Skeletal muscle tissue (tissue), 4 donors: ENCODE results near the gene ARAP2. TPM values are rescaled to one million over a fixed set of nuclear protein-coding genes. Genes with fewer than 3 reads are reported as not detected.
"Not testable (repeated sequence)": the region's sequence is repeated elsewhere in the genome, so short reads cannot be mapped to it uniquely, and the experiment has no call there.

ENCODE experiments used
- H3K27ac ChIP-seq: one replicate; pipeline ENCODE4 v1.7.0; 2013; ENCODE audit warnings: mild to moderate bottlenecking, low read depth, low read length, inconsistent platforms
- H3K27me3 ChIP-seq, 3 donors: one replicate each; pipeline ENCODE4 v1.7.0; 2013; ENCODE audit warnings: low read length in 3 of 3; ENCODE audit not compliant: control insufficient read depth in 3 of 3, insufficient read depth in 3 of 3
- H3K36me3 ChIP-seq, 3 donors: one replicate each; pipeline ENCODE4 v1.7.0; 2013; ENCODE audit warnings: low read length in 3 of 3; ENCODE audit not compliant: control insufficient read depth in 3 of 3, insufficient read depth in 3 of 3
- H3K4me1 ChIP-seq, 3 donors: one replicate each; pipeline ENCODE4 v1.7.0; 2013; ENCODE audit warnings: low read length in 3 of 3, mild to moderate bottlenecking in 3 of 3; ENCODE audit not compliant: control insufficient read depth in 3 of 3, insufficient read depth in 3 of 3
- H3K4me3 ChIP-seq, 3 donors: one replicate each; pipeline ENCODE4 v1.7.0; 2013; ENCODE audit warnings: low read length in 3 of 3
- H3K9ac ChIP-seq, 3 donors: one replicate each; pipeline ENCODE4 v1.7.0; 2013; ENCODE audit warnings: low read length in 3 of 3, mild to moderate bottlenecking in 3 of 3, moderate library complexity in 2 of 3, low read depth in 1 of 3
- H3K9me3 ChIP-seq, 3 donors: one replicate each; pipeline ENCODE4 v1.7.0; 2013; ENCODE audit warnings: low read length in 3 of 3; ENCODE audit not compliant: control insufficient read depth in 3 of 3
- total RNA-seq: library from RNA; depleted of rRNA; stranded (reverse); fragments of >200 nt; gene quantifications from one replicate; pipeline ENCODE4 v1.2.3, GENCODE V29; 2014
- donor health status: Osteomylitis.

ARAP2 gene
- total RNA-seq, 1 donor from 2014 or later: 2.6 TPM

DNA sequence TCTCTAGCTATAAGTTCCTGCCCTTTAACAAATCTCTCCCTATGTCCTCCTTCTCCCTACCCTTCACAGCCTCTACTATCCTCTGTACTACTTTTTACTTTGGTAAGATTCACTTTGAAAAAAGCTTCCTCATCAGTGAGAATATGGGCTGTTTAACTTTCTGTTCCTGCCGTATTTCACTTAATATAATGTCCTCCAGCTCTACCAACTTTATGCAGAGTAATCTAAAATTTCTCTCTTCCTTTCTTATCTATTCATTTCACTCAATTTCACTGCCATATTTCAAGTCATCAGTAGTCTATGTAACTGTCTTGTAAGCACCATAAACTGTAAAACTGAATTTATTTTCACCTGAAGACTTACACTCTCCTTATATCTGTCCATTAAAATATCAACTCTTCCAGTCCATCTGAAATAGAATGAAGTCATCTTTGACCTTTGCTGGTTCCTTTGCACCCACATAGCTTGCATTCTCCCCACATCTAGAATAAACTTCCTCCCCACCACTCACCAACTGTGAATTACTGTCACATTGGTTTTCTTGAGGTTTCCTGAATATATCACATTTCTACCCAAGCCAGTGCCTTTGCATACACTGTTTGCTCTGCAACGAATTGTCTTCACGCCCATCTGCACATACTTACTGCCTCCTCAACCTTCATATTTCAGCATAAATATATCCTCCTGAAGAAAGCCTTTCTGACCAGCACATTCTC, 54.6 kb downstream of the ARAP2 start:
- no peaks in the 10 kb centered on the region for H3K9me3 ChIP-seq
- H3K4me3 ChIP-seq: no peak overlapping the region
- no peak overlapping the region for H3K9ac ChIP-seq
- H3K27ac ChIP-seq: no peak overlapping the region
- no peaks in the 10 kb centered on the region for H3K36me3 ChIP-seq
- H3K27me3 ChIP-seq: no peaks in the 10 kb centered on the region
- no peaks in the 10 kb centered on the region for H3K4me1 ChIP-seq

DNA sequence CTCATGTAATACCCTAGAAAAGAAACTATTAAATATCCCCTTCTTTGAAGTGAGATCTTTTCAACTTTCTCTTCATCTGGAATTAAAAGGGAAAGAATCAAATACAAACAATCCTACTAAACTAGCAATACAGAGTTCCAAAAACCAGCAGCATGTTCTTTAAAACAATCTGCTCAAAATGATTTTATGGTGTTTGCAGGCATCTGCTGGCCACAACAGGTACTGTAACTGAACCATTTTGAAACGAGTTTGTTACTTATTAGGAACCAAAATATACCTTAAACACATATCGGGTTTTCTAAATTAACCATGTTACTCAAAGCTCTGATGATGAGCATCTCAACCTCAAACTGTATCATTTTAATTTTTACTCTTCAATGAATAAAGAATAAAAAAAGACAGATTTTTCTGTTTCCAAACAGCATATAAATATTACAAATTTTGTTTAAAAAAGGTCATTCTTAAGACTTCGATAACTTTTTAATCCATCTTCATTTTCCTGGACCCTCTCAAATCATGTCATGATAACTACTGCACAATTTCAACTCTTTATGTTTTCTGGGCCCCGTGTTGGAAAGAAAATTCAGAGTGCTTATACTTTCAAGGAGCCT, 56.5 kb downstream of the ARAP2 start:
- H3K4me1 ChIP-seq: no peaks in the 10 kb centered on the region
- no peak overlapping the region for H3K27ac ChIP-seq
- H3K36me3 ChIP-seq: no peaks in the 10 kb centered on the region
- no peaks in the 10 kb centered on the region for H3K27me3 ChIP-seq
- H3K9me3 ChIP-seq: no peaks in the 10 kb centered on the region
- H3K9ac ChIP-seq: no peak overlapping the region
- no peak overlapping the region for H3K4me3 ChIP-seq

DNA sequence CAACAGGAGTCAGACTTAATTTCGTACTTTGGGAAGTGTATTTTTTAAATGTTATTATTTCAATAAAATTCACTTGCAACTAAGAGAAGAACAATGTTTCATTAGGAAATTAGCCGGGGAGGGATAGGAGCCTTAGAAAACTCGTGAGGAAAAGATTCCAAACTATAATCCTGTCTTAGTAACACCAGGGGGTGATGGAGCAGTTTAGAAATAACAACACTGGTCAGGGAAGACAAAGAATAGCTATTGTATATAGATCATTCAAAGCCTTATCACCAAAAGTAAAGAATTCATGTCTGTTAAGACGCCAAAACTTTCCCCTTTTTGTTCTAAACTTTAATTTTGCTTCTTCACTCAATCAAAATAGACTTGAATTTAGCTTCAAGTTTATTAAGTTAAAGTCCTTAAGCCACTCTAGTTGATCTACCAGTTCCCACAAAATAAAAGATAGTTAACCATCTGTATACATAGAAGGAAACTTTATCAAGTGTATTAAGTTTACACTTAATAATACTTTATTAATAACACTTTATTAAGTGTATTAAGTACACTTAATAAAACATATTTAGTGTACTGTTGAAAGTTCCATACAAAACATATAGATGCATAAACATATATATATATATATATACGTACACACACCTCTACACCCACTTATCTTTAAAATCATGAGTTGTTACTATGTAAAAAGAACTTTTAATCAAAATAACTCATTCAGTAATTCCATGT, 60.5 kb downstream of the ARAP2 start:
- Histone ChIP-seq H3K27me3 (no peaks in the 10 kb centered on the region), H3K36me3 (no peaks in the 10 kb centered on the region), H3K4me1 (no peaks in the 10 kb centered on the region), H3K4me3 (no peak overlapping the region), H3K9ac (no peak overlapping the region), H3K27ac (no peak overlapping the region), H3K9me3 (no peaks in the 10 kb centered on the region)

DNA sequence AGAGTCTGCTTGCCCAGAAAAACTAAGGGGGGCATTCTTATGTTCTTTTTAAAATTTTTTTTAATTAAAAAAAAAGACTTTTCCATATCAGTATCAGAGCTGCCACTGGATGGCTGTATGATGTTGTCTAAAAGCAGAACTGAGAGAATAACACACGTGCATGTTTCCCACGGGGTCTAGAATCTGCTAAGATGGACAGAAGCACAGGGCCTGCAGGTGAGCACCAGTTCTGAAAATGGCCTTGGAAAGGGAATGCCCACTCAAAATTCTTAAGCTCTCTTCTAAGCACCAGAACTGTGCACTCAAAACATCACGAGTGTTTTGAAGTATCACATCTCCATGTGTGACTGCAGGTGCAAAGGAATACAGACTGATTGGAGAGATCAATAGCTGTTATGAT, 61.1 kb downstream of the ARAP2 start:
- H3K9me3 ChIP-seq: no peaks in the 10 kb centered on the region
- no peaks in the 10 kb centered on the region for H3K27me3 ChIP-seq
- H3K4me1 ChIP-seq: no peaks in the 10 kb centered on the region
- no peak overlapping the region for H3K9ac ChIP-seq
- no peak overlapping the region for H3K27ac ChIP-seq
- H3K36me3 ChIP-seq: no peaks in the 10 kb centered on the region
- H3K4me3 ChIP-seq: no peak overlapping the region

DNA sequence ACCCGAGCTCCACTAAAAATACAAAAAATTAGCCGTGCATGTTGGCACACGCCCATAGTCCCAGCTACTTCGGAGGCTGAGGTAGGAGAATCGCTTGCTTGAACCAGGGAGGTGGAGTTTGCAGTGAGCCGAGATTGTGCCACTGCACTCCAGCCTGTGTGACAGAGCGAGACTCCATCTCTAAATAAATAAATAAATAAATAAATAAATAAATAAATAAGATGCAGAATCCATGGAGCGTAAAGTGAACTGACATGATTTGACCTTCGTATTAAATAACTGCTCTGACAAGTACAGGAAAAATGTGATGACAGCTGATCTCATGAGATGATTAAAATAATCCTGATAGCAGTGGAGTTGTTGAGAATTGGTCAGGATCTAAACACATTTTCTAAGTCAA, 62.0 kb downstream of the ARAP2 start:
- H3K9me3 ChIP-seq, H3K4me3 ChIP-seq, H3K36me3 ChIP-seq, H3K27ac ChIP-seq, H3K27me3 ChIP-seq, H3K9ac ChIP-seq, H3K4me1 ChIP-seq: not testable (repeated sequence)

DNA sequence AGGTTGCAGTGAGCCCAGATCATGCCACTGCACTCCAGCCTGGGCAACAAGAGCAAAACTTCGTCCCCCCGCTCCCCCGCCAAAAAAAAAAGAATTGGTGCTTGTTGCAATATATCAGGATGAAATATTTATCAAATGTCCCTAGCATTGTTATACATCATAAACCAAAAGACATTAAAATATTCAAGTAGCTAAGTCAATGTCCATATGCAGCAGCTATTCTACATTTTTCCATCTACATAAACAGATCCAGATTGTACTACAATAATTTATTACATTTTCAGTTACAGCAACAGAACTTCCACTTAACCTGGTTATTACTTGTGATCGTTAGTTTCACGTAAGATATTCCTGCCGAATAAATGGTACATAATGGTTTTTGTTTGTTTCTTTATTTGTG, 64.1 kb downstream of the ARAP2 start:
- no peaks in the 10 kb centered on the region for H3K9me3 ChIP-seq
- no peaks in the 10 kb centered on the region for H3K4me1 ChIP-seq
- no peak overlapping the region for H3K9ac ChIP-seq
- H3K27me3 ChIP-seq: no peaks in the 10 kb centered on the region
- H3K36me3 ChIP-seq: no peaks in the 10 kb centered on the region
- H3K27ac ChIP-seq: no peak overlapping the region
- no peak overlapping the region for H3K4me3 ChIP-seq

DNA sequence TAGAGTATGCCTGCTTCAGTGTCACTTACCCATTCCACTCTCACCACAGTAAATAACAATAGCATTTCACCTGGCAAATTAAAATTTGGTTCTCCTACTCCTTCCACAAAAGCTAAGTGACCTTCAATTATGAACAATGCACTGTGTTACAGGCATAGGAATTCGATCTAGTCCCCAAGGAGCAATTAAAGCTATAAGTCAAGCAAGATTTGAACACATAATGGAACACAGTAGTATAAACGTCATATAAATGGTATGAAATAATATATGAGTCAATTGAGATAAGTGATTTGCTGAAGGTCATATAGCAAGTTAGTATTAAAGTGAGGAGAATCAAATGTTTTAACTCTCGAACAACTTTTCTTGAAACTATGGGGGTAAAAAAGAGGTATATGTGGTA, 65.8 kb downstream of the ARAP2 start:
- Histone ChIP-seq H3K27me3 (no peaks in the 10 kb centered on the region), H3K9me3 (no peaks in the 10 kb centered on the region), H3K27ac (no peak overlapping the region), H3K4me1 (no peaks in the 10 kb centered on the region), H3K36me3 (no peaks in the 10 kb centered on the region), H3K4me3 (no peak overlapping the region), H3K9ac (no peak overlapping the region)

DNA sequence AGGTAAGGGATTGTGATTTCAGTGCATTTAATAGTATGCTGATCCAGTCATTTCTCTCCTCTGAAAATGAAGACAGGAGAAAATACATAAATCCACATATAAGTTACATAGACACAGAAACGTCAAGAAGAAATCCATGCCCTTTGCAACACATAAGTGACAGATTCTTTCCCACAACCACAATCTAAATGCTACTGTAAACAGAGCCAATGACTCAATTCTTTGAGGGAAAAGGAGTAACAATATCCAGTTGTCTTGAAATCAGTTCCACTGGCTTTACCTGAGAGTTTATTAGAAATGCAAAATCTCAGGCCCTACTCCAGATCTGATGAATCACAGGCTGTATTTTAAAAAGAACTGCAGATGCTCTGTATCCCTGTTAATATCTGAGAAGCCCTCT, 66.4 kb downstream of the ARAP2 start:
- Histone ChIP-seq H3K27me3 (no peaks in the 10 kb centered on the region), H3K9me3 (no peaks in the 10 kb centered on the region), H3K27ac (no peak overlapping the region), H3K4me1 (no peaks in the 10 kb centered on the region), H3K9ac (no peak overlapping the region), H3K36me3 (no peaks in the 10 kb centered on the region), H3K4me3 (no peak overlapping the region)

DNA sequence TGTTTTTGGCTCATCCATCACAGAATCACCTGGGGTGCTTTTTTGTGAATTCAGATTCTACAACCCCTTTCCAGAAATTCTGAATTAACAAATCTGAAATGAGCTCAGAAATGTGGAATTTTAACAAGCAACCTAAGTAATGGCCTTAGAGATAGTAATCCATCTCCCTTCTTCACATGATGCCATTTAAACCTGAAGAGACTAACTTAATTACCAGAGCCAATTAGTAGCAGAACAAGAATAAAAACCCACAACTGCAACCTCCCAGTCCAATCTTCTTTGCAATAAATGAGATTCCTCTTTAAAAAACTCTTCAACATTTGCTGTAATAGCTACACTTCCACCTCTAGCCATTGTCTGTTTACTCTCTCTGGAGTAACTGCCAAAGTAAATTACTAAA, 69.7 kb downstream of the ARAP2 start:
- no peak overlapping the region for H3K9ac ChIP-seq
- no peak overlapping the region for H3K27ac ChIP-seq
- H3K27me3 ChIP-seq: no peaks in the 10 kb centered on the region
- no peaks in the 10 kb centered on the region for H3K36me3 ChIP-seq
- H3K4me1 ChIP-seq: no peaks in the 10 kb centered on the region
- no peak overlapping the region for H3K4me3 ChIP-seq
- no peaks in the 10 kb centered on the region for H3K9me3 ChIP-seq

DNA sequence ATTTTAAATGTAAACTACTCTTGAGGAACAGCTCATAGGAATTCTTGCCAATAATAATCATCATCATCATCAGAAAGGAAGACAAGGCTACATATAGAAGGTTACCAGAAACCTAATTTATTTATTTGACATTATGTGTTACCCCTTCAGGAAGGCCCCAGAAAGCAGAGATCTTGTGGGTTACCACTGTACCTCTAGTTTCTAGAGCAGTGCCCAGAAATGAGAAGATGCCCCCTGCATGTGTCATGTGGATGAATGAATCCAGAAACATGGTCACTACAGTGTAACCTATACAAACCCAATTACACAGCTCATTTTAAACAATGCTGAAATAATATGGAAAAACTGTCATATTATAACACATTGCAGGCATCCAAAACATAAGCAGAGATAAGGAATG, 70.4 kb downstream of the ARAP2 start:
- H3K27me3 ChIP-seq: no peaks in the 10 kb centered on the region
- H3K9ac ChIP-seq: no peak overlapping the region

More for the DNA sequence above, 70.4 kb downstream of the ARAP2 start:
- Histone ChIP-seq H3K36me3 (no peaks in the 10 kb centered on the region), H3K27ac (no peak overlapping the region), H3K4me1 (no peaks in the 10 kb centered on the region), H3K4me3 (no peak overlapping the region), H3K9me3 (no peaks in the 10 kb centered on the region)
